SW480 (cell line): ENCODE results near the gene TMC2.
A peak's percentile ranks its signal among the peaks of the same experiment; 100 is the strongest.

Experiments
- DNase-seq: peaks from one replicate; pipeline ENCODE4 v3.0.0-alpha.2; 2016; ENCODE audit warnings: low spot score

TMC2 gene

DNA sequence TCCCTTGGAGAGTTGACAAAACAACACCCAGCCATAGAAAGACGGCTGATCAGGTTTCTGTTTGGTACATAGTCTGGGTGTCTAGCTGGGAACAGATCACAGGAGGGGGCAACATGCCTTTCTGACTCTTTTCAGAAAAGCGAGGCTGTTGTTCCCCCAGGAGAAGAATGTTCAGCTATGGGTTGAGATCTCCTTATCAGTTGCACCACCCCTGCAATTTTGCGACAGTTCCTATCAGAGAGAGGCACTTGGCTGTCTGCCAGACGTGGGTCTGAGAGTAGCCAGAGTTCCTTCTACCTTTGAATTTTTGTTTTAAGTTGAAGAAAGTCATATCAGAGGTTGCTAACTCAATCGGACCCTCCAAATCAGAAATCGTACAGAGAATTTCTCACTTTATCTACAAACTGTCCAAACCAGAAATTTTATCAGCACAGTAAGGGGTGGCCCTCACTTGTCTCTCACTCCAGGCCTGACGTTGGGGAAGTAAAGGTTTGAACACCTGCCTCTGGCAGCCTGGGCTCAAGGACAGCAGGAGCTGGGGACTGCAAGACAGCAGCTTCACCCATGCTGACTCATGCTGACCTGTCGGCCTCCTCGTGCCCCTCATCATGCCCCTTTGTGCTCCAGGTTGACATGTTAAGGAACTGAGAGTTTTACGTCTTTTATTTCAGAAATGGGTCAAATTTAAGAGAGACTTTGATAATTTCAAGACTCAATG, 42.3 kb downstream of the TMC2 start:
- DNase-seq, result no peak

DNA sequence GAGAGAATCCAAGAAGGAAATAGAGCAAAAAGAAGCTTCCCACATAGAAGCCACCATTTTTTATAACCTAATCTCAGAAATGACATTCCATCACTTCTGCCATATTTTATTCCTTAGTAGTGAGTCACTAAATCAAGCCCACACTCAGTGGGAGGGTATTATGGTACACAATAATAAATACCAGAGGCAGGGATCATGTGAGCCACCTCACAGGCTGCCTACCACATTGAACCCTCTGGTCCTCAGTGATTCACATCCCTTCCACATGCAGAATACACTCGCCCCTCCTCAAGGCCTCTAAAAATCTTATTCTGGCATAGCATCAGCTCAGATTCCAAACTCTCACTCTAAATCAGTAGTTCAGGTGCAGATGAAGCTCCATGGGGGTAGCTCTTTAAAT, 49.4 kb downstream of the TMC2 start:
- peak; percentile 44 for DNase-seq

DNA sequence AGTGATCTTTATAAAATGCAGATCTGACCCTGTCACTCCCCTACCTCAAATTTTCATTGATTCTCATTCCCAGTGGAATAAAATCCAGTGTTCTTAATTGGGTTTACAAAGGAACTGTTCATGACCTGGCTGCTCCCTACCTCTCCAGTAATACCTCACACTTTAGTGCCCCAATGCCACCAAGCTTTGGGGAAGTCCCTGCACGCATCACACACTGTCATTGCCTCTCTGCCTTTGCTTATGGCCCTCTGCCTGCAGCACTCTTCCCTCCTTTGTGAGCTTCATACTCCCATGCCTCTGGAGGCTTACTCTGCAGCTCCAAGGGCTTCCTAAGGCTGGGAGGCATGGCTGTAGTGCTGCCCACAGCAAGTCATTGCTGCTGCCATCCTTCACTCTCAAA, 57.4 kb downstream of the TMC2 start:
- no peak for DNase-seq

DNA sequence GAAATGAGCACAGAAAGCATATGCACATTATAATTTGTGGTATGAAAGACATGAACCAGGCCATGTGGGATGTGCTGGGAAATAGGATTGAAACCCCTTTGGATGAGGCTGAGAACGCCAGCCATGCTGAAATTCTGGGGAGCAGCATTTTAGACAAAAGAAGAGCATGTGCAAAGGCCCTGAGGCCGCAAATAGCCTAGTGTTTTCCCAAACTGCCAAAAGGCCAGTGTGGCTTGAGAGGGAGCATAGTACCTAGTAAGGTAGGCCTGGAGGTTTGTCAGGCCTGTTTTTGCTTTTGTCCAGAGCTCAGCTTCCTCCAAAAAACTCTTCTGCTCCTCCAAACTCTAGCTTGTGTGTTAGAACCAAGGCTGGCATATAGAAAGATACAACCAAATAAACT, 58.7 kb downstream of the TMC2 start:
- DNase-seq, result no peak

DNA sequence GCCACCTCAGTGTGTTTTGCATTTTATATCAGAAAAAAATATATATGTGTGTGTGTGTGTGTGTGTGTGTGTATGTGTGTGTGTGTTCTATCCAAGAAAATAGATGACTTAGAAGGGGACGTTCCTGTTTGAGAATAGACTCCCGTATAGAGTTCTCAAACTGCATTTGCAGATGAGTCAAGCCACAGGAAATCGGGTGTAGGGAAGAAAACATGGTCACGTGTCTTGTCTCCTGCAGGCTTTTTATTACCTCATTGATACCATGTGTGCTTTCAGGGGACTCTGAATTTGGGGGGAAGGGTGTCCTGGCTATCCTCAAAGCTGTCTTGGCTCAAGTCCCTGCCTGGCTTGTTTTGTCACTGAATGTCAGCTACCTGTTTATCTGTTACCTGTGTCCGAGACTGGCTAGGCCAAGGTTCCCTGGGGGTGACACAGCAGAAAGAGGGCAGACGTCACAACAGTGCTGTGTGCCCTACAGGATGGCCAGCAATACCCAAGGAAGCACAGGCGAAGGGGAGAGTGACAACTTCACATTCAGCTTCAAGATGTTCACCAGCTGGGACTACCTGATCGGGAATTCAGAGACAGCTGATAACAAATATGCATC, 60.4 kb downstream of the TMC2 start:
- DNase-seq, result no peak

DNA sequence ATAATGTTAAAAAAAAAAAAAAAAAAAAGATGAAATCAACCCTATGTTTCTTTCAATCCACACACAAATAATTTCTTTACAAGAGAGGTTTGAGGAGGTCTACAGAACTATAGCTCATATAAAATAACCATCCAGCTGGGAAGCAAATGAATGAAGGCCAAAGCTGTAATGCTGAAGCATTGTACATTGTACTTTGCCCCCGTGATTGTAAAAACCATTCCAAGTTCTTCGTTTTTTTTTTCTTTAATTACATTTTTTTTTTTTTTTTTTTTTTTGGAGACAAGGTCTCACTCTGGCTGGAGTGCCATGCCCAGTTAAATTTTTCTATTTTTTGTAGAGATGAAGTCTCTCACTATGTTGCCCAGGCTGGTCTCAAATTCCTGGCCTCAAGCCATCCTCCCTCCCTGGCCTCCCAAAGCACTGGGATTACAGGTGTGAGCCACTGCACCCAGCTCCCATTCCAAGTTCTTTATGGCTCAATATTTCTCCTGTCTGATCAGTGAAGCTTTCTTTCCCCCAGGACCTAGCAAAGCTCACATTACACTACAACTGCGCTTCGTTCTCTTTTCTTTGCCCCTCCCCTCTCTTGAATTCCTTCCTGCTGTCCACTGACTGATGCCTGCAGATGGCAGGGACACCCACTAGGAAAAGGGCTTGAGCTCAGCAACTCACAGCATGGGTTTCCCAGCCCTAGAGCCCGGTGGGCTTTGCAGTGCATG, 63.1 kb downstream of the TMC2 start:
- DNase-seq, result no peak

DNA sequence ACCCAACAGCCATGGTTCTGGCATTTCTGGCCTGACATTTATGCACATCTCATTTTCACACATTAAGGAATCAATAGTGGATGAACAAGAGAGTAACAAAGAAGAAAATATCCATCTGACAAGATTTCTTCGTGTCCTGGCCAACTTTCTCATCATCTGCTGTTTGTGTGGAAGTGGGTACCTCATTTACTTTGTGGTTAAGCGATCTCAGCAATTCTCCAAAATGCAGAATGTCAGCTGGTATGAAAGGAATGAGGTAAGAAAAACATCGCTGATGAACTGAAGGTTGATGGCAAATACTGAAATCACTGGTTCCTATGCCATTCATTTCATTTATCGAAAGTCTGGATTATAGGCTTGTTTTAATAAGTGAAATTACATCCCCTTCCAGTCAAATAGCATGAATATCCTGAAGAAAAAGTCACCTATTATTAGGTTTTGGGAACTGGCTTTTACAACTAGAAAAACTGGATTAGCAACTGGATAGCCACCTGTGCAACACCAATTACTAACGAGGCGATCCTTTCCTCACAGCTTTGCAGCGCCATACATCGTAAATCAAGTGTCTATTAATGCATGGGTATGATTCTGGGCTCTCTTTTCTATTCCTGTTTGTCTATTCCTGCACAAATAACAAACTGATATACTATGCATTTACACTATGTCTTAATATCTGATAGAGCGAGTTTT, 65.8 kb downstream of the TMC2 start:
- no peak for DNase-seq

DNA sequence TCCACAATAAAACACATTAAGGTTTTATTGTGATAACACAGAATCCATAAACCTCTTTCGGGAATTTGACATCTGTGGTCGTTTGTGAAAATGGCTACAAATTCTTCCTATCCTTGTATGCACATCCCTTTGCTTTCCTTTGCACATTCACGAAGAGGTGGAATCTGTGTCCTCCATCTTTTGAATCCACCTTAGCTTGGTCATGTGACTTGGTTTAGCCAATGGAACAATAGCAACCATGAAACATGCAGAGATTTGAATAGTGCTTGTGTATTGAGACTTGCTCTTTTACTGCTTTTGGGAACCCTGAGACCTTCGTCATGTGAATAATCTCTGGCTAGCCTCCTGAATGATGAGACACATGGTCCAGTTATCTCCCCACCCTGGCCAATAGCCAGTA, 66.4 kb downstream of the TMC2 start:
- no peak for DNase-seq

DNA sequence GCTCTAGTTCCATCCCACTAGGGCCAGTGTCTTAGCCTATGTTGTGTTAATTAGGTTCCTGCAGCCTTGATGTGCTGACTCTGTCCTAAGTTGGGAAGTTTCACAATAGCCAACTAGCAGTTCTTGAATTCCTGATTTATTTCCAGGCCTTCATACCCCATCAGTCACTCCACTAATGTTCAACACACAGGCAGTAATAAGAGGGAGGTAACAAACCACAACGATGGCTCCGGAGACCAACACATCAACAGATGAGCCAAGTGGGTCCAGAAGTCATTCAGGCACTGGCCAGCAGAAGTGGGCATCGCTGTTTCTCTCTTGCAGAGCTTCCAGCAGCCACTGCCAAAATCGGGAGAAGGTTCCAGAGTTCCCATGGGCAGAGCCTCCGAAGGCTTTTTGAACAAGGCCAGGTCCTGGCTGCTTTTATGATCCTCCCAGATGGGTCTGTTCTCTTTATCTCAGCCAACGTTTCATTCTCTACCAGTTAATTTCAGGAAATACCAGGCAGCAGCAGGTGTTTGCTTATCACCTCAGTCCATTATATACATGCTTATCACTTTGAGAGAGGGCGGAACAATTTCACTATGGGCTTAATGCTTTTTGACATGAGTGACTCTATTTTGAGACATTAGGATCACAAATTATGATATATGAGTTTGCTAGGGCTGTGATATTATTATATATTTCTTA, 67.6 kb downstream of the TMC2 start:
- no peak for DNase-seq

DNA sequence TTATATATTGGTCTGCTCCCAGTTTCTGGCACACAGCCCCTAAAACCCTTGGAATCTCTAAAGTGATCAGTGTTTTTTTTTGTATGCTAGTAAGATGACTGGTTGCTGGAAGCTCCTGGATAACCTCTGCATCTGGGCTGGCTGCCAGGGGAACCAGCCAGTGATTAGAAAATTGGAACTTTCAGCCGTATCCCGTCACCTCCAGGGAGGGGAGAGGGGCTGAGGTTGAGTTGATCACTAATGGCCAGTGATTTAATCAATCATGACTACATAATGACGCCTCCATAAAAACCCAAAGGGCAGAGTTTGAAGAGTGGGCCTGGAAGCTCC, 68.1 kb downstream of the TMC2 start:
- DNase-seq, result no peak

DNA sequence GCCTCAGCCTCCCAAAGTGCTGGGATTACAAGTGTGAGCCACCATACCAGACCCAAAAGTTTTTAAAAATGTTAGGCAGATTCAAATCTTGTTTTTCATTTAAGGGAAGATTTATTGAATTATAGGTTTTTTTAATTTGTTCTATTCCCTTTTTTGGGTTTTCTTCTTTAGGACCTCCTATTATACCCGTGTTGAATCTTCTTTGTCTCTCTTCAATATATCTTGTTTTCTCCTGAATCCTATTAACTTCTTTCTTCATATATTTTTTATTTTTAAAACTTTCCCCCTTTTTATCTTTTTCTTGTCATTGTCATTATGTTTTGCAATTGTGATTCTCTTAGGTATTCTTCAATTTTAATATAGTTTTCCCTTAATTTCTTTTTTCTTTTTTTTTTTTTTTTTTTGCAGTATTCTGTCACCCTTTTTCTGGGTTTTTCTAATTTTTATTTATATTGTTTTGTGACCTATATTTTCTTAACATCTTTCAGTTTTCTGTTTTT, 70.2 kb downstream of the TMC2 start:
- no peak for DNase-seq

DNA sequence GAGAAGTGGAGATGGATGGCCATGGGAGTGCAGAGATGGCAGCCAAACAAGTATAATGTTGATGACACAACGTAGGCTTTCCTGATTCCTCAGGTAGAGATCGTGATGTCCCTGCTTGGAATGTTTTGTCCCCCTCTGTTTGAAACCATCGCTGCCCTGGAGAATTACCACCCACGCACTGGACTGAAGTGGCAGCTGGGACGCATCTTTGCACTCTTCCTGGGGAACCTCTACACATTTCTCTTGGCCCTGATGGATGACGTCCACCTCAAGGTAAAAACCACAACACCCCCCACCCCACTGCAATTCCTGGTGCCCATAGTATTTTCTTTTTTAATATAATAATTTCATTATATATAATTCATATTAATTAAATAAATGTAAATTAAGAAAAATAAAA, 74.0 kb downstream of the TMC2 start:
- DNase-seq, result no peak

DNA sequence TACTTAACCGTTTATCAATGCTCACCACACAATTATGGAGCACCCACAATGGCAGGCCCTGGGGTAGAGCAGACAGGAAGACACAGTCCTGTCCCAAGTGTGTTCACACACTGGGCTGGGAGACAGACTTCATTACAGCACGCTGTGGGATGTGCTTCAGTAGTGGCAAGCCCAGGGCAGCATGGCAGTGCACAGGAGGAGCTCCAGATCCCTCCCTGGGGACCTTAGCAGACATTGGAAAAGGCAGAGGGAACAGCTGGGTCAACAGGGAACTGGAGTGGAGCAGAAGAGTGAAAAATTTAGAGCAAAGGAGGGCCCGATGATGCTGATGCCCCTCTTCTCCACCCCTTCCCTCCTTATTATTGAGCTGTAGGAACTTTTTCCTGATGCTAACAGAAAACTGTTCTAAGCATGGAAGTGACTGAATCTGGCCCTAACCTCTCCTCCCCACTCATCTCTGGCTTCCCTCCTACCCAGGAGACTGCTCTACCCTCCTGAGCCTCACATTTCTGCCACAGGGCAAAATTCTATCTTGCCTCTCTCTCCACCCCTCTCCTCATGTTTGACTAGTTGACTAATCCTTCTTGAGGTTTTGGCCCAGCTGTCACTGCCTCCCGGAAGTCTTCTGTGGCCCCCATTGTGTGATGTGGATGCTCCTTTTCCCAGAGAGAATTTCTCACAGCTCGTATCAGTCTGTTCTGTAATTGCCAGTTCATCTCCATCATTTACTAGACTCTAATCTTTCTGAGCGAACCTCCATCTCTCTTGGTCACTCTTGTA, 74.8 kb downstream of the TMC2 start:
- no peak for DNase-seq

DNA sequence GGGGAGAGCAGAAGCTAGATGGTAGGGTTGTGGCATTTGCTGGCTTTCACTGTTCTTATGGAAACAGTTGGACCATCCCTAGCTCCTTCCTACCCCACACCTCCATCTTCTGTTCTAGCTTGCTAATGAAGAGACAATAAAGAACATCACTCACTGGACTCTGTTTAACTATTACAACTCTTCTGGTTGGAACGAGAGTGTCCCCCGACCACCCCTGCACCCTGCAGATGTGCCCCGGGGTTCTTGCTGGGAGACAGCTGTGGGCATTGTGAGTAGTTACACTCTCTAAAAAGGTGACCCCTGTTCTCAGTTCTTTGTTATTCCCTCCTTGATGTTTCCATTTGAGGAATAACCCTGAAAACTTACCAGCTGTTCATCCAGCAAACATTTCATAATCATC, 75.7 kb downstream of the TMC2 start:
- no peak for DNase-seq

DNA sequence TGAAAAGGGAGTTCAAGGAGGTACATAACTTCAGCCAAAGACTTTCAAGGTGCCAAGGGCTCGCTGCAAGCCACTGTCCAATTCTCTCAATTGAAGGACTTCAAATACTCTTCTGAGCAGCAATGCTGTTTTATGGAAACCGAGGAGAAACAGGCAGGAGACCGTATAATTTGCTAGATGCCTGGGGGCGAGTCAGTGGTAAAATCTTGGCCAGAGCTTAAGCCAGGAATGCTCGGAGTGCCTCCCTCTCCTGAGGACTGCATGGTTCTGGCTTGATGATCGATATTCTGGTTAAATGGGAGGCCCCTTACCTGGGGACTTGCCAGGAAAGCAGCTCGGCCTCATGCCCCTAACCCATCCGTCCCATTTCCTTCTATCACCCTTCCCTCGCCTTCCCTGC, 80.3 kb downstream of the TMC2 start:
- no peak for DNase-seq

DNA sequence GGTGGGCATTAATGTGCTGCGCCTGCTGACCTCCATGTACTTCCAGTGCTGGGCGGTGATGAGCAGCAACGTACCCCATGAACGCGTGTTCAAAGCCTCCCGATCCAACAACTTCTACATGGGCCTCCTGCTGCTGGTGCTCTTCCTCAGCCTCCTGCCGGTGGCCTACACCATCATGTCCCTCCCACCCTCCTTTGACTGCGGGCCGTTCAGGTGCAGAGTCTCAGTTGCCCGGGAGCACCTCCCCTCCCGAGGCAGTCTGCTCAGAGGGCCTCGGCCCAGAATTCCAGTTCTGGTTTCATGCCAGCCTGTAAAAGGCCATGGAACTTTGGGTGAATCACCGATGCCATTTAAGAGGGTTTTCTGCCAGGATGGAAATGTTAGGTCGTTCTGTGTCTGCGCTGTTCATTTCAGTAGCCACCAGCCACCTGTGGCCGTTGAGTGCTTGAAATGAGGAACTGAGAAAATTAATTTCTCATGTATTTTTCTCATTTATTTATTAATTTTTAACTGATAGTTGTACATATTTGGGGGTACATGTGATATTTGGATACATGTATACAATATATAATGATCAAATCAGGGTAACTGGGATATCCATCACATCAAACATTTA, 80.8 kb downstream of the TMC2 start:
- no peak for DNase-seq

DNA sequence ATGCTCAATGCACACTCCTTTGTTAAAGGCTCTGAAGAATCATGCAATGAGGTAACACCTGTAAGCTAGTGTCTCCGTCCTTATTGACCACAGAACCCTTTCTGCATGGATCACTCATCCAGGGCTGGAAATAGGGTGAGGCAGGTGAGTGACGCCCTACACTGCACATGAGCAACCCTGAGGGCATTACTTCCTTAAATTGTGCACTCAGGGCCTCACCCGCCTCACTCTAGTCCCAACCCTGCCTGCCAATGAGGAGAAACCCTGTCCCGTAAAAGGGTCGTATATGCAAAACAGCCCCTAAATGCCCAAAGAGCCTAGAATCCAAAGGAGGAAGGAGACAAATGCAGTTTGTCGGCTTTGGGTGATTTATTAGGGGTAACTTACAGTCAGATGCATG, 82.4 kb downstream of the TMC2 start:
- DNase-seq, result no peak

DNA sequence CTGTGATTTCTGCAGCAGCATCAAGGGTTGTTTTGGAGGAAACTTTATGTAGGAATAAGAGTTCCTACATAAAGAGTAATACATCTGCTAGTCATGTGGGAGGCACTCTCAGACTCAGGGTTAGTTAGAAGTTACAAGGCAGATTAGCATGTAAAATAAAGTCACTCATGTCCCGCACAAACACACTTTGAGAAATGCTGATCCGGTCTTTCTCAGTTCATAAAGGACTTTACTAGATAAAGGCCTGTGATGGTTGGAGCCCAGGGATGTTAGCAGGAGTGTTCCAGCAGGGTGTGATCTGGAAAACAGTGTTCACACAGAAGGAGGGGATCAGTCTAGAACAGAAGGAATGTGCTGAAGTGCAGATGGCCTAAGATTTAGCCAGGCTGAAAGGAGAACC, 83.0 kb downstream of the TMC2 start:
- DNase-seq, result no peak

DNA sequence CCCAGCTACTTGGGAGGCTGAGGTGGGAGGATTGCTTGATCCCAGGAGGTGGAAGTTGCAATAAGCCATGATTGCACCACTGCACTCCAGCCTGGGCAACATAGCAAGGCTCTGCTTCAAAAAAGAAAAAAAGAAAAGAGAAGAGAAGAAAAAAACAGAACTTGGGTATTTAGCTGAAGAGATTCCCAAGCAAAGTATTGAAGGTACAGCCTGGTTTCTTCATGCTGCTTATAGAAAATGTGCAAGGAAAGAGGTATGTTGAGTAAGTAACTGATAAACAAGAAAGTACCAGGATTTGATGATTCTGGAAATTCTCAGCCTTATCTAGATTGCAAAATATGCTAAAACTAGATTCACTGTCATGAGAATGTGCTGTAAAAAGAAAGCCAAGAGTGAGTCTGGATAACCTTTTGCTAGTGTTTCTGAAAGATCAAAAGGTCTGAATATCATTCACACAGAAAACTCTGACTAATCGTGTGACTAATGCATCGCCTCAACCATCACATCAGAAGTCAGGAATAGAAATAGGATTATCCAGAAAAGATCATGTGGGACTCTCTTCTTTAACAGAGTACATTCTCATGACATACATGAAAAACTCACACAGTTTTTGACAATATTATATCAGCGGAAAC, 83.7 kb downstream of the TMC2 start:
- DNase-seq, result peak; percentile 76

DNA sequence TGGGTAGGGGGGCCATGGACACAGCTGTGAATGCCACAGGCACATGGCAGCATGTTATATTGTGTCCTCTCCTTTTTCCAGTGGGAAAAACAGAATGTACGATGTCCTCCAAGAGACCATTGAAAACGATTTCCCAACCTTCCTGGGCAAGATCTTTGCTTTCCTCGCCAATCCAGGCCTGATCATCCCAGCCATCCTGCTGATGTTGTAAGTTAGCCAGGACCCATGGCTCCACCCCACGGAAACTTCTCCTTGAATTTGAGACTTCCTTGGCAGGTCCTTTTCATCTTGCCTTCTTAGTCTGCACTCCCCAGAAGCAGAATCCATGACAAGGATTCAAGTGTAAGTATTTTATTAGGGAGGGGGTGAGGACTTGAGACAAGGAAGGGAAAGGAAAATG, 87.8 kb downstream of the TMC2 start:
- no peak for DNase-seq

DNA sequence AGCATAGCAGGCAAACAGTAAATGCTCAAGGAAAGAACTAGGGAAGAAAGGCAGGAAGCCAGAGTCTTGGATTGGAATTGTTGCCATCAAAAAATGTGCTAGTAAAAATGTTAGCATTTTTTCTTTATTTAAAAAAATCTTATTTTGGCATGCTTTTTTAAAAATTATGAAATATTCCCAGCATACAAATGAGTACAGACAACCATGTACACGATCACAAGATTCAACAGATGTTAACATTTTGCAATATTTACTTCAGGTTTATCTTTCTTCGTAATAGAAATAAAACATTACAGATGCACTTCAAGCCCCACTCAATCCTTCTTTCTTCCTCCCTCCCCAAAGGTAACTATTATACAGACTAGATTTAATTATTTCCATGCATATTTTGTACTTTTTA, 88.7 kb downstream of the TMC2 start:
- no peak for DNase-seq
